22Rv1 (cell line): ENCODE results near the gene DLG1.

Experiments
- H3K27ac ChIP-seq: fragments of 450-650 bp; 2 replicates; pipeline ENCODE4 v1.5.1; 2017
- ZFX ChIP-seq: fragments of 450-650 bp; IDR thresholded peaks from 2 replicates; pipeline ENCODE4 v1.6.1; 2017; ENCODE audit warnings: antibody characterized with exemption, borderline replicate concordance
- TF ChIP-seq, protein P1 (sequence below): fragments of 450-650 bp; IDR thresholded peaks from 2 replicates; pipeline ENCODE4 v1.5.1; 2017; ENCODE audit warnings: mild to moderate bottlenecking

The DLG1 gene

DNA sequence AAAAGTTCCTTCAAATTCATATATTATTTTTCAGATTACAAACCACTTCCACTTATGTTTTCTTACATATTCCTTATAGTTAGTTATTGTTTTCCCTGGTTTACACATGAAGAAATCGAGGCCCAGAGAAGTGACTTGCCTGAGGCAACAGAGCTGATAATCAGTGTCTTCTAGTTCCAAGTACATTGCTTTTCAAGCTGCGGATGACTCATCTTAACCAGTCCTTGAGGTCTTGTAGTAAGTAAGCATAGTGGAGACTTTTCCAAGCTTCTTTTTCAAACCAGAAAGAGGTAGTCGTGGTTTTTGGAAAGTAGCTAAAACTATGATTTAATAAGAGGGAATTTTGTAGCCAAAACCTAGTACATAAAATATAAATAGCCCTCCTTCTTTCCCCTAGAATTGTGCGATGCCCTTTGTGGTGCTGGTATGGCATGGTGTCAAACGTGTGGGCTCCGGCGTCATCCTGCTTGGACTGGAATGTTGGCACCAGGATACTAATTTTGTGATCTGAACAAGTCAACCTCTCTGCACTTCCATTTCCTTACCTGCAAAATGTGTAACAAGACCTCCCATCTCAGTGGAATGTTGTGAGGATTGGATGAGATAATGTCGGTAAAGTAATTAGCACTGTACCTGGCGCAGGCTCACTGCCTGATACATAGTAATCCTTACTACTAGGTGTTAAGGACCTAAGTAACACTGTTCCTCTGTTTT lies 19.0 kb upstream of the DLG1 start:
- no peak overlapping the region for H3K27ac ChIP-seq
- TF ChIP-seq ZFX, result no peak
- TF ChIP-seq, protein P1, sequence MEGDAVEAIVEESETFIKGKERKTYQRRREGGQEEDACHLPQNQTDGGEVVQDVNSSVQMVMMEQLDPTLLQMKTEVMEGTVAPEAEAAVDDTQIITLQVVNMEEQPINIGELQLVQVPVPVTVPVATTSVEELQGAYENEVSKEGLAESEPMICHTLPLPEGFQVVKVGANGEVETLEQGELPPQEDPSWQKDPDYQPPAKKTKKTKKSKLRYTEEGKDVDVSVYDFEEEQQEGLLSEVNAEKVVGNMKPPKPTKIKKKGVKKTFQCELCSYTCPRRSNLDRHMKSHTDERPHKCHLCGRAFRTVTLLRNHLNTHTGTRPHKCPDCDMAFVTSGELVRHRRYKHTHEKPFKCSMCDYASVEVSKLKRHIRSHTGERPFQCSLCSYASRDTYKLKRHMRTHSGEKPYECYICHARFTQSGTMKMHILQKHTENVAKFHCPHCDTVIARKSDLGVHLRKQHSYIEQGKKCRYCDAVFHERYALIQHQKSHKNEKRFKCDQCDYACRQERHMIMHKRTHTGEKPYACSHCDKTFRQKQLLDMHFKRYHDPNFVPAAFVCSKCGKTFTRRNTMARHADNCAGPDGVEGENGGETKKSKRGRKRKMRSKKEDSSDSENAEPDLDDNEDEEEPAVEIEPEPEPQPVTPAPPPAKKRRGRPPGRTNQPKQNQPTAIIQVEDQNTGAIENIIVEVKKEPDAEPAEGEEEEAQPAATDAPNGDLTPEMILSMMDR, result no peak

DNA sequence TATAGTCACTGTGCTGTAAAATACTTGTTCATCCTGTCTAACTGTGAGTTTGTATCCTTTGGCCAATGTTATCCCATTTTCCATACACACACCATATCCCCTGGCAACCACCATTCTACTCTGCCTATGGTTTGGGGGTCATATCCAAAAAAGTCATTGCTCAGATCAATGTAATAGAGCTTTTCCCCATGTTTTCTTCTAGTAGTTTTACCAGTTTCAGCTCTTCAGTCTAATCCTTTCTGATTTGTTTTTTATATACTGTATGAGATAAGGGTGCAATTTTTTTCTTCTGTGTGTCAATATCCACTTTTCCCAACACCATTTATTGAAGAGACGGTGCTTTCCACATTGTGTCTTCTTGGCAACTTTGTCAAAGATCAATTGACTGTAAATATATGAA lies 14.0 kb upstream of the DLG1 start:
- H3K27ac ChIP-seq, result no peak overlapping the region
- TF ChIP-seq ZFX, result no peak
- TF ChIP-seq, protein P1, result no peak

DNA sequence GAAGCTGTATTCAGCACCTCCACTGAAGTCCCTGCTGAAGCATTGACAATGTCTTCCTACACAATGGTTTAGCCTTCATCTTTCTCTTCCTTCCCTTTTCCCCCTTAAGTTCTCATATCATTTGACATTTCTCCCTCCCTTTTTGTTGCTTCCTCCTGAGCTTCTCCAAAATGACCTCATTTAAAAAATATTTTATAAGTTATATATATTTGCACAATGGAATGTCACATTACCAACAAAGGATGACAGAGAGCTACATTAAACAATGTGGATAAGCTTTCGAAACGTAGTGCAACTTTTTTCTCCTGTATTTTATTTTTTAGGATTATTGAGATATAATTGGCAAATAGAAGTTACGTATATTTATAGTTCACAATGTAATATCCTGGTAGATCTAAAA lies 13.2 kb upstream of the DLG1 start:
- TF ChIP-seq ZFX, result no peak
- TF ChIP-seq, protein P1, result no peak
- no peak overlapping the region for H3K27ac ChIP-seq

DNA sequence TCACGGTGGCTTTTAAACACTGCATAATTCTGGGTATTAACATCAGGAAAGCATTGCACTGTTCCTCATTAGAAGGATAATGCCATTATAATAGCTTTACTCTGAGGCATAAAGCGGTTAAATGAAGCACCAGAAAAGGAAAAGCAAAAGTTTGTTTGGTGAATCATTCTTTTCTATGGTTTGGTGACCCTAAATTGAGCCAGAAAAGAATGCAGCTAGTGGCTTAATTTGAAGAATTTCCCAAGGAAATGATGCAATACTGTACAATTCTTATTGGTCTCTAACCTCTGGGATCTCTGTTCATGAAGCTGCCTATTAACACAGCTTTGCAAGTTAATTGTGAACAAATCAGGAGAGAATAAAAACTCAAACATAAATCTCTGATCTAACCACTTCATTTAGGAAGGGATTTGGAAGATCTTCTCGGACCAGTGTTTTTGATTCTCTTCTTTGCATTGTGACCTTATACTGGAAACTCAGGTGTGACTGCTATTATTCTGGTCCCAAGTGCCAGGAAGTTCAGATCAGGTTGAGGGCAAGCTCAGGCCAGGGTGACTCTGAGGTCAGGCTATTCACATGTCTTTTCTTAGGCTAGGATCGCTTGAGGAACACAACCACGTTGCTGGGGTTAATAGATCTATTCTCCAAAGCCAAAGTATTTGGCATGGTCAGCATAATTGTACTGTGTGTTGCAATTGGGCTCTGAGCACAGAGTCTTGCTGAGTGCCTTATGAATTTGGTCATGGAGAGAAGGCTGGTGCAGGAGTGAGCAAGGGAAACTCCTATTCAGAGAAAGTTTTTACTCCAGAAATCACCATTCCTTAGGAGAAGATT lies 11.3 kb upstream of the DLG1 start:
- no peak overlapping the region for H3K27ac ChIP-seq
- TF ChIP-seq, protein P1, result no peak
- no peak for TF ChIP-seq ZFX

DNA sequence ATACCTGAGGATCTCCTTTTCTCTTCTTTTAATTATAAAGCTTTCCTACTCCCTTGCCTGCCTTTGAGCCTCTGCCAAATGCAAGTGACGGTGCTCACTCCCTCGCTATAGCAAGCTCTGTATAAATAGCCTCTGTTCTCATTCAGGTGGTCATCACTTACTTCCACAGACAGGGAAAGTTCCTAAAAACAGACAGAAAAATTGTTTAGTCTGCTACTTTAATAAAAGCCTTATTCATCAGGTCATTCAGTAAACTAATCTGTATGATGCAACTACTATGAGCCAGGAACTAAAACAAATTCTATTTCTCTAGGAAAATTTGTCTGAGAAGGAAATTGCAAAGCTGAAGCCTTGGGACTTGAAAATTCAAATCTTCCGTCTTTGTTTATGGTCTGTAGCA lies 10.2 kb upstream of the DLG1 start:
- no peak overlapping the region for H3K27ac ChIP-seq
- TF ChIP-seq, protein P1, result no peak
- no peak for TF ChIP-seq ZFX

DNA sequence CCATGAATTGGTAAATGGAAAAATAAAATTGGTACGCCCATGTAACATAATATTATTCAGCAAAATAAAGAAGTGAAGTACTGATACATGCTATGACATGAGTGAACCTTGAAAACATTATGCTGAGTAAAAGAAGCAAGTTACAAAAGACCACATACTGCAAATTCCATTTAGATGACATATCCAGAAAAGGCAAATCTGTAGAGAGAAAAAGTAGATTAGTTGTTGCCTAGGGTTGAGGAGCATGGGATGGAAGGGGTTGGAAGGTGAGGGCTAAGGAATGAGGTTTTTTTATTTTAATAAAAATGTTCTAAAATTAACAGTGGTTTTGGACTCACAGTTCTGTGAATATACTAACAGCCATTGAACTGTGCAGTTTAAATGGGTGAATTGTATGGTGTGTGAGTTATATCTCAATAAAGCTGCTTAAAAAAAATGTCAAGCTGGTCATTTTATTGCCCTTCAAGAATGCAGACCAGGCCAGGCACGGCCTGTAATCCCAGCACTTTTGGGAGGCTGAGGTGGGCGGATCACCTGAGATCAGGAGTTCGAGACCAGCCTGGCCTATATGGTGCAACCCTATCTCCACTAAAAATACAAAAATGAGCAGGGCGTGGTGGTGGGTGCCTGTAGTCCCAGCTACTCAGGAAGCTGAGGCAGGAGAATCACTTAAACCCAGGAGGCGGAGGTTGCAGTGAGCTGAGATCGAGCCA lies 8.1 kb upstream of the DLG1 start:
- TF ChIP-seq, protein P1, result no peak

More for the DNA sequence above, 8.1 kb upstream of the DLG1 start:
- no peak overlapping the region for H3K27ac ChIP-seq
